Measurements from ENCODE around the gene GOPC. TPM values are rescaled to one million over a fixed set of nuclear protein-coding genes. Genes with fewer than 3 reads are reported as not detected.

Gene GOPC
- total RNA-seq, 1 donor = 81.6 TPM

- peak; percentile 82 for DNase-seq (ENCODE audit: low read depth)
- TF ChIP-seq CTCF (IDR thresholded peaks at IDR 0.05; ENCODE audit: insufficient read depth, low read depth, low read length) = peak; percentile 87
- no peak overlapping the region for H3K4me3 ChIP-seq (ENCODE audit: low read depth, low read length)
These were observed 3.0 kb upstream of the GOPC start for GRCh38 chr6:117605169-117605826.

- H3K4me3 ChIP-seq (ENCODE audit: low read depth, low read length) = no peak overlapping the region
- no peak for TF ChIP-seq CTCF (IDR thresholded peaks at IDR 0.05; ENCODE audit: insufficient read depth, low read depth, low read length)
- no peak for DNase-seq (ENCODE audit: low read depth)
These were observed 1.5 kb upstream of the GOPC start for GRCh38 chr6:117603821-117604220.

GRCh38 chr6:117602899-117603588 is 733 bp upstream of the GOPC start:
- TF ChIP-seq CTCF (IDR thresholded peaks at IDR 0.05; ENCODE audit: insufficient read depth, low read depth, low read length) = no peak
- DNase-seq (ENCODE audit: low read depth) = no peak
- peak overlapping the region; percentile 95 for H3K4me3 ChIP-seq (ENCODE audit: low read depth, low read length)

- no peak for TF ChIP-seq CTCF (IDR thresholded peaks at IDR 0.05; ENCODE audit: insufficient read depth, low read depth, low read length)
- peak overlapping the region; percentile 95 for H3K4me3 ChIP-seq (ENCODE audit: low read depth, low read length)
- no peak for DNase-seq (ENCODE audit: low read depth)
These were observed 530 bp downstream of the GOPC start for GRCh38 chr6:117601811-117602150.

- peak overlapping the region; percentile 95 for H3K4me3 ChIP-seq (ENCODE audit: low read depth, low read length)
- no peak for TF ChIP-seq CTCF (IDR thresholded peaks at IDR 0.05; ENCODE audit: insufficient read depth, low read depth, low read length)
- peak; percentile 25 for DNase-seq (ENCODE audit: low read depth)
These were observed 2.1 kb downstream of the GOPC start for GRCh38 chr6:117600008-117600743.

- no peak for DNase-seq (ENCODE audit: low read depth)
- no peak overlapping the region for H3K4me3 ChIP-seq (ENCODE audit: low read depth, low read length)
- TF ChIP-seq CTCF (IDR thresholded peaks at IDR 0.05; ENCODE audit: insufficient read depth, low read depth, low read length) = no peak
These were observed 4.6 kb downstream of the GOPC start for GRCh38 chr6:117597755-117598154.
